Left colon (tissue), 2 donors: ENCODE results near the gene ZBTB22. TPM values are rescaled to one million over a fixed set of nuclear protein-coding genes. Genes with fewer than 3 reads are reported as not detected.
A peak's percentile ranks its signal among the peaks of the same experiment; 100 is the strongest.

Experiments
- ATAC-seq: fragments of 200-7000 bp; cut with Tn5 transposase; one replicate; pipeline ENCODE4 v1.9.1; 2020; ENCODE audit warnings: mild to moderate bottlenecking, moderate library complexity
- DNase-seq, 2 donors: peaks; one replicate each; pipeline ENCODE4 v3.0.0-alpha.2; 2020
- intact Hi-C, 2 donors: fragments of 100-400 bp; cut with DNase I in 1 of 2; cut with micrococcal nuclease in 1 of 2; formaldehyde crosslinking; loops; one replicate each; pipeline versions ENCODE4 v1.11.2 to v1.14.0; 2022; cut with DNase I, micrococcal nuclease
- total RNA-seq, 2 donors: library from RNA; stranded (reverse); fragmentation: NEBNext Ultra II Directional; extraction: Animal tissue kit (Norgen Biotek cat#: 25700); gene quantifications; one replicate each; pipeline ENCODE4 v1.2.1, GENCODE V29; 2021
- donor health status: DM: no; HTN: no; CAD: no.
- donor health status: DM: yes; HTN: yes; CAD: no.

The ZBTB22 gene
- total RNA-seq, 2 donors from 2014 or later = 19.9 to 21.3 TPM

GRCh38 chr6:33336495-33336894 is 19.0 kb upstream of the ZBTB22 start:
- intact Hi-C loops = no loop called here
- ATAC-seq = no peak
- DNase-seq = no peak

DNA sequence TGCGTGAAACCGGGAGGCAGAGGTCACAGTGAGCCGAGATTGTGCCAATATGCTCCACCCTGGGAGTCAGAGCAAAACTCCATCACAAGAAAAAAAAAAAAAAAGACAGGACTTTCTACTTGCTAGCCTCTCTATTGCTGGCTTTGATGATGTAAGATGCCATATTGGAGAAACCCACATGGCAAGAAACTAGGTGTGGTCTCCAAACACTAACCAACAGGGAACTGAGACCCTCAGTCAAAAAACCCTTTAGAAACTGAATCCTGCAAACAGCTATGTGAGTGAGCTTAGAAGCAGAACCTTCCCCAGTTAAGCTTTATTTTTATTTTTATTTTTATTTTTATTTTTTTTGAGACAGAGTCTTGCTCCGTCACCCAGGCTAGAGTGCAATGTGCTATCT is 18.4 kb upstream of the ZBTB22 start:
- ATAC-seq (no peak), DNase-seq (no peak)
- intact Hi-C loops = no loop called here

- DNase-seq (no peak), ATAC-seq (no peak)
- intact Hi-C loops = no loop called here
Measured at GRCh38 chr6:33333666-33334065, 16.1 kb upstream of the ZBTB22 start.

- ATAC-seq (no peak), DNase-seq (no peak)
- intact Hi-C loops = no loop called here
Measured at GRCh38 chr6:33330736-33331135, 13.2 kb upstream of the ZBTB22 start.

DNA sequence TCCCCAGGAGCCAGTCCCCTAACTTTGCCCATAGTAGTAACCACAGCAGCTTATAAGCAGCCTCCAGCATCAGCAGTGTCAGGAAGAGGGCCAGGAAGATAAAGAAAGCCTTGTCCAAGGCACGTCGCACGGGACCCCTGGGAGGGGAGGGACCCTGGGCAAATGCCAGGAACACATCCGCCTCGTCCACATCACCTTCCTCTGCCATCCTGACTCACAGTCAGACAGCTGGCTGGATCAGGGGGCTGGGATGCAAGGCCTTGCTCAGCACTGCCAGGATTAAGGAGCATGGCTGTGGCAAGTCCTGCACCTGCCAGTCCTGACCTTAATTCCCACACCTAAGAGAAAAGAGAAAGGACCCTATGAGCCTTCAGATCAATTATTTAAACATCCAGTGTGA is 11.5 kb upstream of the ZBTB22 start:
- DNase-seq (no peak), ATAC-seq (no peak)
- intact Hi-C loops = no loop called here

GRCh38 chr6:33324125-33324524 is 6.6 kb upstream of the ZBTB22 start:
- no peak for ATAC-seq
- intact Hi-C loops = no loop called here
- no peak for DNase-seq

GRCh38 chr6:33323623-33323948 is 6.0 kb upstream of the ZBTB22 start:
- intact Hi-C loops = no loop called here
- ATAC-seq (no peak), DNase-seq (no peak)

DNA sequence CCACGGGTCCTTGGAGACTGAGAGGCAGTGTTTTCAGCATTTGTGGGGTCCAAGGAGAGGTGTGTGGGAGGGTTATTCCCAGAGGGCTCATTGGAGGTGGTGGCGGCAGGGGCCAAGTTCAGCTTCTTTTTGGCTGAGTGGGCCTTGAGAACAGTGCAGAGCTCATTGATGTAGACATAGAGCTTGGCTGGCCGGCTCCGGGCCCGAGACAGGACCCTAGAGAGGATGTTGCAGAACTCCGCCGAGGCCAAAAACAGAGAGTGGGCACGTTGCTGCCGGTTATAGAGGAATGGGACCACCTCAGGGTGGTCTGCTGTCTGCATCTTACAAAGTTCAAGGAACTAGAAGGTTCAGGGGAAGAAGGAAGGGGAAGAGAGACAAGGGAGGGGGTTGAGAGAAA is 3.7 kb upstream of the ZBTB22 start:
- DNase-seq = no peak
- intact Hi-C loops = no loop called here
- ATAC-seq = no peak

- no peak for DNase-seq
- no peak for ATAC-seq
Measured at GRCh38 chr6:33320315-33321181, 3.0 kb upstream of the ZBTB22 start.

GRCh38 chr6:33319939-33320314 is 2.4 kb upstream of the ZBTB22 start:
- ATAC-seq (no peak), DNase-seq (no peak)
- intact Hi-C loops = no loop called here

More at GRCh38 chr6:33320315-33321181, 3.0 kb upstream of the ZBTB22 start:
- intact Hi-C loops = no loop called here

GRCh38 chr6:33318426-33319073 is 1.0 kb upstream of the ZBTB22 start:
- ATAC-seq = no peak
- intact Hi-C loops = no loop called here
- no peak for DNase-seq

DNA sequence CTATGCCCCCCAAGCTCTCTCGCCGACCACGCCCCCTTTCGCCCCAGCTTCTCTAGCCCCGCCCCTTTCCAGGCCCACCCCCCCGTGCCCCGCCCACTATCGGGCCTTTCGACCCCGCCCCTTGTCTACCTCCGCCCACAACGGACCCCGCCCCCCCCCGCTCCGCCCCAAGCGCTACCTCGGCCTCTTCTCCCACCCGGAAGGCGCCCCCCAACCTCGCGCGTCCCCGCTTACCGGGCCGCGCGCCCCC is 200 bp downstream of the ZBTB22 start:
- intact Hi-C loops = no loop called here
- ATAC-seq (peak; percentile 6), DNase-seq (no peak)

DNA sequence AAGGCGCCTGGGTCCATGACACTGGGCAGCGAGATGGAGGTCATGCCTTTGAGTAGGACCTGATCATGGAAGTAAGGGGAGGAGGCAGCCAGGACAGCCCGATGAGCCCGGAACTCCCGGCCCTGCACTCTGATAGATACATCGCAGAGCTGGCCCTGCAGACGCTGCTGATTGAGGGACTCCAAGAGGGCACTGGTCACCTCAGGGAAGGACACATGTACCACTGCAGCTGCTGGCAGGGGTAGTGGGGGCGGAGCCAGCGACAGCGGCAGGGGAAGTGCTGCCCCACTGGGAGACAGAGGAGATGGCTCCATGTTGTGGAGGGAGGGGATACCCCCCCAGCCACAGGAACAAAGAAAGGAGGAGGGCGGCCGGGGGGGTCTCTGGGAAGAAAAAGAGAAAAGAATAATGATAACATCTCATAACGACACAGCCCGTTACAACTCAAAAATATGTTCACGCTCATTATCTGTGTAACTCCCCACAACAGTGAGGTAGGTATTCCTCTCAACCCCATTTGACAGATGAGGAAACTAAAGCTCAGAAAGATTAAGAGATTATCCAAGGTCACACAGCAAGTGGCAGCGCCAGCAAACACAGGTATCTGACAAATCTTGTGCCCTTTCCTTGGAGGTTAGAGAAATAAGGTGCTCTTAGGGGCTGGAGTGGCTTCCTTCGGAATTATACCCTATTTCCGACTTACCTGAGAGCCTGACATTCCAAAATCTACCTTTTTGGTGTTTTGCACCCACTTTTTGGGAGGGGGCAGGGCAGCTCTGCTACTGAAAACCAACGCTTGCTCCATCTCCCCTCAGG is 733 bp downstream of the ZBTB22 start:
- ATAC-seq = no peak
- intact Hi-C loops = no loop called here
- DNase-seq = peak in 1 of 2 donors; percentile 48

DNA sequence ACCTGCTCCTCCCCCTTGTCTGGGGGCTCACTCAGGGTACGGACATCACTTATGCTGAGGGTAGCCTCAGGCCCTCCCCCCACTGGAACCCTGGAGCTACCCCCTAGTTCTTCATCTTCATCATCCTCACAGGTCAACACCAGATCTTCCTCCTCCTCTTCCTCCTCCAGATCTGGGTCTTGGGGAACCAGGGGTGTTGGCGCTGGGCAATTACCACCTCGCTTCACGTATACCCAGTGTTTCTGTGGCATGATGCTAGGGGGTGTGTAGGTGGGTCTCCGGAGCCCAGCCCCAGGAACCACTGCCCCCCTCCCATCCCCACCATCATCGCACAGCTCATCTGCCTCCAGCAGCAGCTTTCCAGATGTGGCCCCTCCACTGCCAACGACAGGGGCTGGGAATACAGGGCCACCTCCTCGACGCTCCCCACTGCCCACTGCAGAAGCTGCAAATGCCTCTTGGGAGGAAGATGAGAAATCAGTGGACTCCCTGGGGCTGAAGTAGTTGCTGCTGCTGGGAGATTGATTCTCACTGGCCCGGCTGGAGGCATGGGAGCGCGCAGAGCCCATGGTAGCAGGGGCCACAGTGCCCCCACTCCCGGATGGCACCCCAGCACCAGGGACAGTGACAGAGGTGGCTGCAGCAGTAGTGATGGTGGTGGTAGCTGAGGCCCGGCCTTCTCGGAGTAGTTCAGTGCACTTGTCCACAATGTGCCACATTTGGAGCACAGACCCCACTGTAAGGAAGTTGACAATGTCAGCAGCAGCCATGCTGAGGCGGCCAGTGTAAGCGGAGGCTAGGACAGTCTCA is 1.5 kb downstream of the ZBTB22 start:
- intact Hi-C loops = no loop called here
- no peak for ATAC-seq
- no peak for DNase-seq

- peak; percentile 49 for ATAC-seq
- intact Hi-C loops = no loop called here
- DNase-seq = peak; percentile 86 to 87
Measured at GRCh38 chr6:33314943-33315792, 2.4 kb downstream of the ZBTB22 start.

DNA sequence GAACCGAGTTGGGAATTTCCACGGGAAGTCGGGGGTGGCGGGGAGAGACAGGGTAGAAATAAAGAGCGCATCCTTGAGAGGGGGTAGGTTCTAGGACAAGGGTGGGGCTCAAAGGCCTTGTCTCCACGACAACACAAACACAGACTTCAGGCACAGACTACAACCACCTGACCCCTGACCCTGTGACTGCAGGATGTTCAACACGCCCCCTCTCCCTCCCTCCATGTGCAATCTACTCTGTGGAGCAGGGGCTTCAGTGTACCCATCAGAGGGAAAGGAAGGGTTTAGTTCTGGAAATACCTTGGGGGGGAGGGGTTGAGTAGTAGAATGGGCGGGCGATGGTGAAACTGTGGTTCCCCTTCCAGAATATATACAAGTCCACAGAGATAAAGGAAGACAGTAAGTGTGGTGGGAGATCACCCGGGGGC is 3.0 kb downstream of the ZBTB22 start:
- intact Hi-C loops = no loop called here
- ATAC-seq = peak; percentile 42

DNA sequence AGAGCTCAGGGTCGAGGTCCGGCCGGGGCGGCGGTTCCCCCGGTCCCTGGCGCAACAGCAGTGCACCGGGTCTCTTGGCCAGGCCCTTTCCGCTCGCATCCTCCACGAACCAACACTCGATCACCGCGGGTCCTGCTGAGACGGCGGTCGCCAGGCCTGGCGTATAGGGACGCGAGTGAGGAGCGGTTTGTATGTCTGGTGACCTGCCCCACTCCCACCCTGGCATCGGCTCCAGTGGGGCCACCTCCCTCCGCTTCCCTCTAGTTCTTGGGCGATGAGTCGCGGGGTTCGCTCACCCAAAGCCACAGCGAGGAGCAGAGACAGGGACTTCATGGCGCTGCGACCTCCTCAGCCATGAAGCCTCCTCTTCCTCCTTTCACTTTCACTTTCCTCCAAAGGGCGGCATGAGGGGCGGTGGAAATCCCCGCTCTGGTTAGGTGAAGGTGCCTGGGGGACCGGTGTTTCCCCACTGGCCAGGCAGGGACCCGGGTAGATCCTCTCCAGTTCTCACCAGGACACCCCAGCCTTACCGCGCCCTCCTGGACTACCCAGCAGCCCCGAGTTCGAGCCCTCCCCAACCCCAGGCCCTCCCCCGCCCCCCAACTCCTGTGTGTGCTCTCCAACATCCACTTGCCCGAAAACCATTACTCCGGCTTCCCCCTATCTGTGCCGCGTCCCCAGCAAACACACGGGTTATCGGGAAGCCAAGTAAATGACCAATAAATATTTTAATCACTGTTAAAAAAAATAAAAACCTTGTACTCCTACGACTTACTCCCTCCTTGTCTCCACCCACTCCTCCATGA is 3.6 kb downstream of the ZBTB22 start, which contains the start of gene TAPBP:
Gene TAPBP, minus strand, starts transcription at position 370 of the 806 bp plus-strand sequence. Its CDS starts 37 bp downstream, at position 333.
- DNase-seq (peak; percentile 75), ATAC-seq (peak; percentile 36)
- intact Hi-C loops = no loop called here

More for the DNA sequence above, 3.0 kb downstream of the ZBTB22 start:
- DNase-seq = peak; percentile 70 to 85
